Neural crest cell (in vitro differentiated cells): ENCODE measurements around the gene NINJ1. TPM values are rescaled to one million over a fixed set of nuclear protein-coding genes. Genes with fewer than 3 reads are reported as not detected.
A peak's percentile ranks its signal among the peaks of the same experiment; 100 is the strongest.

Experiments
- DNase-seq: peaks from one replicate; pipeline ENCODE4 v3.0.0; 2021; ENCODE audit warnings: low read depth, mixed read lengths, low spot score
- H3K27ac Mint-ChIP-seq: one replicate; pipeline ENCODE4 v1.8.0; 2021; ENCODE audit warnings: mild to moderate bottlenecking, mixed read lengths; ENCODE audit not compliant: unreplicated experiment
- H3K27me3 Mint-ChIP-seq: 2 replicates; pipeline ENCODE4 v1.8.0; 2021; ENCODE audit warnings: low read depth, mild to moderate bottlenecking, mixed read lengths
- H3K36me3 Mint-ChIP-seq: 2 replicates; pipeline ENCODE4 v1.8.0; 2021; ENCODE audit warnings: low read depth, mild to moderate bottlenecking, mixed read lengths
- H3K4me1 Mint-ChIP-seq: 2 replicates; pipeline ENCODE4 v1.8.0; 2021; ENCODE audit warnings: mixed read lengths
- H3K4me3 Mint-ChIP-seq: one replicate; pipeline ENCODE4 v1.8.0; 2021; ENCODE audit warnings: mild to moderate bottlenecking, mixed read lengths
- H3K9me3 Mint-ChIP-seq: 2 replicates; pipeline ENCODE4 v1.8.0; 2021; ENCODE audit warnings: mixed read lengths
- total RNA-seq: library from RNA; stranded (reverse); gene quantifications from 2 replicates; pipeline ENCODE4 v1.2.1, GENCODE V29; 2021
- TF ChIP-seq, protein P1 (sequence below): fragments of 200-600 bp; sonication (generic); conservative IDR thresholded peaks from 2 replicates; pipeline ENCODE4 v1.5.0; 2021; ENCODE audit warnings: antibody characterized with exemption, mild to moderate bottlenecking

The NINJ1 gene
- total RNA-seq, 1 donor from 2014 or later, result 17.8 TPM

- peaks cover 30% of the 10 kb centered on the region for H3K4me1 Mint-ChIP-seq
These were observed 36.4 kb downstream of the NINJ1 start for GRCh38 chr9:93097511-93098201.

DNA sequence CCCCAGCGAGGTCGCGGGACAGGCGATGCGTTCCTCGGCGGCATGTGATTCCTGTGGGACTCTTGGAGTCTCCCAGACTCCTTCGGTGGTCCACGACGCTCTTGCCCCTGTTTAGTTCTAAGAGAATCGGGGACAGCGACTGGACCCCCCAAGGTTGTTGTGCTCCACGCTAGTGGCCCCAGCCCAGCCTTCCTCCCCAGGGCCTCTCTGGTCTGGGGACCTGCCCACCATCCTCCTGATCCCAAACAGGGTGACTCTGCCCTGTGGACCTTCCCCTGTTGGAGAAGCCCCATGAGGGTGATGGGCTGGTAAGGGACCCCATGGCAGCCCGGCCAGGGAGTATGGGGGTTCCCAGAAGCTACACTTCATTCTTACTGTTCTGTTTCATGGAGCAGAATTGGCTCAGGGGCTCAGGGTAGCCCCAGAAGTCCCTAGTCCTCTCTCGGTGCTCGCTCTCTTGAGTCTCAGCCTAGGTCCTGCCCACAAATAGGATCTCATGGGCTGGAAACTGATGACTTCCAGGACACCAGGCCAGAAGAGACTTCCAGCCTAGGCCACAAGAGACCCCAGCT is 37.2 kb downstream of the NINJ1 start:
- no peak overlapping the region for H3K27ac Mint-ChIP-seq

More at GRCh38 chr9:93097511-93098201, 36.4 kb downstream of the NINJ1 start:
- TF ChIP-seq, protein P1, sequence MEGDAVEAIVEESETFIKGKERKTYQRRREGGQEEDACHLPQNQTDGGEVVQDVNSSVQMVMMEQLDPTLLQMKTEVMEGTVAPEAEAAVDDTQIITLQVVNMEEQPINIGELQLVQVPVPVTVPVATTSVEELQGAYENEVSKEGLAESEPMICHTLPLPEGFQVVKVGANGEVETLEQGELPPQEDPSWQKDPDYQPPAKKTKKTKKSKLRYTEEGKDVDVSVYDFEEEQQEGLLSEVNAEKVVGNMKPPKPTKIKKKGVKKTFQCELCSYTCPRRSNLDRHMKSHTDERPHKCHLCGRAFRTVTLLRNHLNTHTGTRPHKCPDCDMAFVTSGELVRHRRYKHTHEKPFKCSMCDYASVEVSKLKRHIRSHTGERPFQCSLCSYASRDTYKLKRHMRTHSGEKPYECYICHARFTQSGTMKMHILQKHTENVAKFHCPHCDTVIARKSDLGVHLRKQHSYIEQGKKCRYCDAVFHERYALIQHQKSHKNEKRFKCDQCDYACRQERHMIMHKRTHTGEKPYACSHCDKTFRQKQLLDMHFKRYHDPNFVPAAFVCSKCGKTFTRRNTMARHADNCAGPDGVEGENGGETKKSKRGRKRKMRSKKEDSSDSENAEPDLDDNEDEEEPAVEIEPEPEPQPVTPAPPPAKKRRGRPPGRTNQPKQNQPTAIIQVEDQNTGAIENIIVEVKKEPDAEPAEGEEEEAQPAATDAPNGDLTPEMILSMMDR, result no peak
- Mint-ChIP-seq H3K4me3 (peak overlapping the region; percentile 92), H3K9me3 (peaks cover 4% of the 10 kb centered on the region), H3K27ac (peak overlapping the region; percentile 76), H3K36me3 (peaks cover 9% of the 10 kb centered on the region), H3K27me3 (no peaks in the 10 kb centered on the region)
- DNase-seq, result no peak

DNA sequence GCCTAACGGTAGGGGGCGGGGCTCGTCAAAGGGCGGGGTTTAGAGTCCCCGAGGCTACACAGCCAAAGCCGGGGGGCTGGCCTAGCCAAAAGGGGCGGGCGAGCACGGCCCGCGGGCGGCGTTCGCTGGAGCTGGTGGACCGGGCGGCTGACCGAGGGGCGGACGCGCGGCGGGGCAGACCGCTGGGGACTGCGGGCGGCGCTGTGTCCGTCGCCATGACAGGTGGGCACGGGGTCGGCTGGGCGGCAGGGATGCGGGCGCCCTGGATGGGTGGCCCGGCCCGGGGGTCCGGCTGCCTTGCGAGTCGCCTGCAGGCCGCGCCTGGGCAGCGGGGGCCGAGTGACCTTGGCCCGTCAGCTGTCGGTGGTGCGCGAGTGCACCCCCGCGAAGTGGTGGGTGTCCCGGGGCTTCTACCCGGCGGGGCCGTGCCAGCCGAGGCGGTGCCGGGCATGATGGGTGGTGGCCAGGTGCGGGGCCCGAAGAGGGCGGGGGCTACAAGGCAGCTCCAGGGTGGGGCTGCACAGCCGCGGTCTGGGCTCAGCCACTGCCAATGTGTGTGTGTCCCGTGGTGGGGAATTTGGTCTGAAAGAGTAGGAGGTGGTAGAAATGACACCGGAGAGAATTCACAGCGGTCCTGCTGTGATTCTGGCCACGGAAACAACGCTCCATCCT is 37.8 kb downstream of the NINJ1 start, which contains the start of gene CARD19:
TSS of gene CARD19 (plus strand) at position 87 of the 672 bp plus-strand sequence. CDS start at position 216, 129 bp downstream.
- TF ChIP-seq, protein P1, result no peak
- Mint-ChIP-seq H3K4me1 (peaks cover 39% of the 10 kb centered on the region), H3K36me3 (peaks cover 5% of the 10 kb centered on the region), H3K4me3 (peak within 1 kb of the TSS; percentile 92), H3K27me3 (no peaks in the 10 kb centered on the region), H3K9me3 (peaks cover 4% of the 10 kb centered on the region), H3K27ac (peak within 1 kb of the TSS; percentile 12)
- DNase-seq, result no peak

More for the DNA sequence above, 37.2 kb downstream of the NINJ1 start:
- Mint-ChIP-seq H3K27me3 (no peaks in the 10 kb centered on the region), H3K9me3 (peaks cover 4% of the 10 kb centered on the region), H3K4me3 (peak overlapping the region; percentile 92), H3K36me3 (peaks cover 5% of the 10 kb centered on the region), H3K4me1 (peaks cover 35% of the 10 kb centered on the region)
- TF ChIP-seq, protein P1, result no peak
- no peak for DNase-seq

DNA sequence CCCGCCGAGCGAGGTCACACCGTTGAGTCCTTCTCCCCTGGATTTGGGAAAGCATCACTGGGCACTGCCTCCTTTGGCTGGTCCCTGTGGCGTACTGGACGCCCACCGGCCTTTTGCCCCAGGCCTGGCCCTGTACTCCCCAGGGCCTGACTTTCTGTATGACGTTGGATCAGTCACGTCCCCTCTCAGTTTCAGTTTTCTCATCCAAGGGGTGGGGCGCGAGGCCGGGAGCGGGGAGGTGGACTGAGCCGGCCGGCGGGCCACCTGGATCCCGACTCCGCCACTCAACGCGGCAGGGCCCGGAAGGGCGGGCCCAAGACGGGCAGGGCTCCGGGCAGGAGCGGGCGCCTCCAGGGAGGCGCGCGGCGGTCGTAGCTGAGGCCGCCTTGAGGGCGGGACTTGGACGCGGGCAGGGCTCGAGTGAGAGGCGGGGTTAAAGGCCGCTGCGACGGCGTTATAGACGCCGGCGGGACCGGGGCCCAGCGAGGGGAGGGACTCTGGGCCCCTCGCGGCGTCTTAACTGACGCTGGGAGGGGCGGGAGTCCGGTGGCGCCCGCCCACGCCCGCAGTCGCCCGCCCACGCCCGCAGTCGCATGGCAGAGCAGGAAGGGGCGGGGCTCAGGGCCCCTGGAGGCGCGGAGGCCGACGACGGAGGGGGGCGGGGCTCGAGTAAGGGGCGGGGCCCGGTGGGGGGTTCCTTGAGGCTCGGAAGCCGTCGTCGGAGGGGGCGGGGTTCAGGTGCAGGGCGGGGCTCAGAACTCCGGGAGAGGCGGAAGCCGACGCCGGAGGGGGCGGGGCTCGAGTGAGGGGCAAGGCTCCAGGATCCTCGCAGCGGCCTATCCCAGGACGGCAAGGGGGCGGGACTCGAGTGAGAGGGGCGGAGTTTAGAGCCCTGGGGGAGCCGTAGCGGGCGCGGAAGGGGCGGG is 38.6 kb downstream of the NINJ1 start:
- no peaks in the 10 kb centered on the region for H3K27me3 Mint-ChIP-seq
- H3K27ac Mint-ChIP-seq, result no peak overlapping the region
- H3K9me3 Mint-ChIP-seq, result peaks cover under 1% of the 10 kb centered on the region
- peaks cover 2% of the 10 kb centered on the region for H3K36me3 Mint-ChIP-seq
- TF ChIP-seq, protein P1, result no peak
- peak overlapping the region; percentile 80 for H3K4me3 Mint-ChIP-seq
- peak; percentile 100 for DNase-seq
- H3K4me1 Mint-ChIP-seq, result peaks cover 41% of the 10 kb centered on the region
